Astrocyte of the cerebellum (primary cell): ENCODE results near the gene UBE2U.

Experiments
- DNase-seq: peaks from one replicate; pipeline ENCODE4 v3.0.0-alpha.2; 2011; ENCODE audit warnings: low read depth
- H3K4me3 ChIP-seq: 2 replicates; pipeline ENCODE4 v1.5.1; 2011; ENCODE audit warnings: mild to moderate bottlenecking, low read depth, low read length, moderate library complexity
- in situ Hi-C: cut with HindIII; loops from 2 replicates; pipeline ENCODE4 v1.10.0; 2017; ENCODE audit warnings: low sequenced_read_pairs
- TF ChIP-seq, protein P1 (sequence below): IDR thresholded peaks from 2 replicates; pipeline ENCODE4 v1.5.1; 2012; ENCODE audit warnings: low read length, low read depth, moderate library complexity, mild to moderate bottlenecking; ENCODE audit errors: missing control alignments

Gene UBE2U

GRCh38 chr1:64203420-64203819 is at the start of gene UBE2U:
Gene UBE2U, plus strand, starts transcription at chr1:64203623. Its CDS starts 428 bp downstream, at chr1:64204051.
- in situ Hi-C loops = no loop called here
- no peak for DNase-seq
- no peak within 1 kb of the TSS for H3K4me3 ChIP-seq
- TF ChIP-seq, protein P1, sequence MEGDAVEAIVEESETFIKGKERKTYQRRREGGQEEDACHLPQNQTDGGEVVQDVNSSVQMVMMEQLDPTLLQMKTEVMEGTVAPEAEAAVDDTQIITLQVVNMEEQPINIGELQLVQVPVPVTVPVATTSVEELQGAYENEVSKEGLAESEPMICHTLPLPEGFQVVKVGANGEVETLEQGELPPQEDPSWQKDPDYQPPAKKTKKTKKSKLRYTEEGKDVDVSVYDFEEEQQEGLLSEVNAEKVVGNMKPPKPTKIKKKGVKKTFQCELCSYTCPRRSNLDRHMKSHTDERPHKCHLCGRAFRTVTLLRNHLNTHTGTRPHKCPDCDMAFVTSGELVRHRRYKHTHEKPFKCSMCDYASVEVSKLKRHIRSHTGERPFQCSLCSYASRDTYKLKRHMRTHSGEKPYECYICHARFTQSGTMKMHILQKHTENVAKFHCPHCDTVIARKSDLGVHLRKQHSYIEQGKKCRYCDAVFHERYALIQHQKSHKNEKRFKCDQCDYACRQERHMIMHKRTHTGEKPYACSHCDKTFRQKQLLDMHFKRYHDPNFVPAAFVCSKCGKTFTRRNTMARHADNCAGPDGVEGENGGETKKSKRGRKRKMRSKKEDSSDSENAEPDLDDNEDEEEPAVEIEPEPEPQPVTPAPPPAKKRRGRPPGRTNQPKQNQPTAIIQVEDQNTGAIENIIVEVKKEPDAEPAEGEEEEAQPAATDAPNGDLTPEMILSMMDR = no peak

DNA sequence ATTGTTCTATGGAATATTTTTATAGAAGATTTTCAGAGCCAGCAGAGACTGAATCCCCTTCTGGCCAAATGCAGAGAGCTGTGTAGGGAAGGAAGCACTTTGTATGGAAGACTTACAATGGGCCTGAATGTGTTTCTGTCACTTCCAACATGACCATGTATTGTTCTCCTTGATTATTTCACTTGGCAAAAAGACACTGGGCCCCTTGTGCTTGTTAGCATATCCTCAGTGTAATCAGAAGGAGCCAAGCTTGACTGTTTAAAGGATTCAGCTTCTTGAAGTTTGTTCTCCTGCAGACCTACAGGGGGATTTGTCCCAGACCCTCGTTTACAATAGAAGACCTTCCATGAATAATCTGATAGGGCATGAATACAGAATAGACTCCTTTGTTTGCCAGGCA is 48.1 kb upstream of the UBE2U start:
- DNase-seq = no peak
- TF ChIP-seq, protein P1 = no peak
- H3K4me3 ChIP-seq = no peak overlapping the region
- in situ Hi-C loops = no loop called here

GRCh38 chr1:64161357-64161941 is 42.0 kb upstream of the UBE2U start:
- DNase-seq = peak; percentile 82
- TF ChIP-seq, protein P1 = no peak
- in situ Hi-C loops = no loop called here
- H3K4me3 ChIP-seq = no peak overlapping the region

- no peak for DNase-seq
- H3K4me3 ChIP-seq = no peak overlapping the region
- TF ChIP-seq, protein P1 = no peak
- in situ Hi-C loops = no loop called here
These were observed 41.3 kb upstream of the UBE2U start for GRCh38 chr1:64162151-64162550.

DNA sequence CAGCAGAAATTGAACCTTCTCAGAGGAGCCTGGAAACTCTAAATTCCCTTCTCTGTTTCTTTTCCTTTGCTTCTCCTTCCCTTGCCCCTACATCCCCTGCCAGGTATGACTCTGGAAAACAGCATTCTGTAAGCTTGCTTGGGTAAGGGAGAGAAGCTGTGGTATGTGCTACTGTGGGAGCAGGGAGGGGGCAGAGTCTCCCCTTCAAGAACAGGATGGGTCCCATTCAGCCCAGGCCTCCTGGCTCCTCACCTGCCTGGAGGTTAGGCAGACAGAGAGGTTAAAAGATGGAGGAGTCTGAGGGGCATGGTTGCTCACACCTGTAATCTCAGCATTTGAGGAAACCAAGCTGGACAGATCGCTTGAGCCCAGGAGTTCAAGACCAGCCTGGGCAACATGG is 40.6 kb upstream of the UBE2U start:
- in situ Hi-C loops = no loop called here
- TF ChIP-seq, protein P1 = no peak
- no peak for DNase-seq
- no peak overlapping the region for H3K4me3 ChIP-seq

DNA sequence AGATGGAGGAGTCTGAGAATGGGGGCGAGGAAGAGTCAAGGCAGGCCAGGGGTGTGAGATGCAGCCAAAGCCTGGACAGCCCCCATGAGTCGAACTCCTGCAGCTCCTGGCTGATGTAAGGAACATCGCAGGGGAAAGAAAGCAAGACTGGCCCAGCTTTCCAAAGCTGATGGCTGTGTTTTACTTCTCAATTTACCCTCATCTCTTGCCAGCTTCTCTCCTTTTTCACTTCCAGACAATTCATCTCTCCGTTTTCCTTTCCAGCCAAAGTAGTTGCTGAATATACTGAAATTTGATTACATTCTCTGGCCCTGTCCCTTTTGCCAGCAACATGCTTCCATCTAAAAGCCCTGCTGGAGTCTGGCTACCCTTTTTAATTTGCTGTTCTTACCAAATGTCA is 40.0 kb upstream of the UBE2U start:
- DNase-seq = no peak
- in situ Hi-C loops = no loop called here
- no peak overlapping the region for H3K4me3 ChIP-seq
- TF ChIP-seq, protein P1 = no peak
